MCF 10A (cell line): ENCODE results near the gene APH1A. TPM values are rescaled to one million over a fixed set of nuclear protein-coding genes. Genes with fewer than 3 reads are reported as not detected.

ENCODE experiments used
- BruUV-seq: library from RNA; stranded (reverse); fragments of 400-500 nt; replicated peaks from 2 replicates; lab custom pipeline; 2021; lab: Mats Ljungman, UMichigan
- CTCF ChIA-PET: fragments of 300-600 bp; sonication (Branson Sonifier 250); formaldehyde crosslinking; extraction: SDS; loops from one replicate; lab custom pipeline; 2021; ENCODE audit warnings: antibody characterized with exemption, inconsistent platforms; lab: Yijun Ruan, JAX
- POLR2A ChIA-PET: fragments of 300-600, 350-650 bp; sonication (Branson Sonifier 250); formaldehyde crosslinking; extraction: SDS; loops from one replicate; lab custom pipeline; 2020; ENCODE audit warnings: antibody characterized with exemption, inconsistent platforms; lab: Yijun Ruan, JAX
- DNase-seq: peaks from one replicate; pipeline ENCODE4 v3.0.0-alpha.2; 2018; ENCODE audit not compliant: unreplicated experiment
- H3K27ac Mint-ChIP-seq: one replicate; pipeline ENCODE4 v1.8.0; 2022; ENCODE audit warnings: mild to moderate bottlenecking, low read depth, mixed read lengths; ENCODE audit not compliant: unreplicated experiment
- H3K27me3 Mint-ChIP-seq: one replicate; pipeline ENCODE4 v1.8.0; 2022; ENCODE audit warnings: mixed read lengths; ENCODE audit not compliant: insufficient read depth, unreplicated experiment
- H3K36me3 Mint-ChIP-seq: one replicate; pipeline ENCODE4 v1.8.0; 2022; ENCODE audit warnings: mild to moderate bottlenecking, moderate library complexity, mixed read lengths; ENCODE audit not compliant: insufficient read depth, unreplicated experiment
- H3K4me1 Mint-ChIP-seq: one replicate; pipeline ENCODE4 v1.8.0; 2022; ENCODE audit warnings: mixed read lengths; ENCODE audit not compliant: insufficient read depth, unreplicated experiment
- H3K4me3 Mint-ChIP-seq: one replicate; pipeline ENCODE4 v1.8.0; 2022; ENCODE audit warnings: mild to moderate bottlenecking, moderate library complexity, mixed read lengths; ENCODE audit not compliant: unreplicated experiment
- H3K9me3 Mint-ChIP-seq: one replicate; pipeline ENCODE4 v1.8.0; 2022; ENCODE audit warnings: mixed read lengths; ENCODE audit not compliant: unreplicated experiment
- CTCF ChIP-seq: fragments of 200-600 bp; IDR thresholded peaks from one replicate; pipeline ENCODE4 v1.8.0; 2022; ENCODE audit warnings: antibody characterized with exemption, mild to moderate bottlenecking; ENCODE audit not compliant: unreplicated experiment
- intact Hi-C: fragments of 100-400 bp; cut with micrococcal nuclease; formaldehyde crosslinking; loops from 2 replicates; pipeline ENCODE4 v1.14.1; 2022
- total RNA-seq: library from RNA; stranded (reverse); gene quantifications from 2 replicates; pipeline ENCODE4 v1.2.3, GENCODE V29; 2022

The APH1A gene
- total RNA-seq, 1 experiment from 2014 or later: 123 TPM

- Mint-ChIP-seq H3K4me3 (no peak overlapping the region), H3K27ac (peak overlapping the region; percentile 11), H3K36me3 (peaks cover 33% of the 10 kb centered on the region), H3K4me1 (peaks cover 52% of the 10 kb centered on the region), H3K27me3 (no peaks in the 10 kb centered on the region), H3K9me3 (no peaks in the 10 kb centered on the region)
- CTCF ChIA-PET: interaction anchor here (0.6 to 12.7 kb wide), 5 partner anchors 17 to 1596 kb away, joined by 3 to 215 read pairs (median 3); partner anchors contain the start of gene CIART
- no TSS peak for BruUV-seq
- intact Hi-C loops: no loop called here
- POLR2A ChIA-PET: interaction anchor here (0.5 to 11.7 kb wide), 13 partner anchors 8 to 585 kb away, joined by 3 to 239 read pairs (median 4); partner anchors contain the start of genes ANP32E, C1orf54, CIART and RPRD2
- TF ChIP-seq CTCF: no peak
- DNase-seq: peak; percentile 44
Measured at GRCh38 chr1:150262388-150263320, 6.2 kb downstream of the APH1A start.

- Mint-ChIP-seq H3K27me3 (no peaks in the 10 kb centered on the region), H3K36me3 (peaks cover 32% of the 10 kb centered on the region), H3K27ac (no peak overlapping the region), H3K4me3 (no peak overlapping the region), H3K9me3 (no peaks in the 10 kb centered on the region), H3K4me1 (peaks cover 53% of the 10 kb centered on the region)
- CTCF ChIA-PET: interaction anchor here (0.6 to 12.7 kb wide), 5 partner anchors 10 to 723 kb away, joined by 3 to 215 read pairs (median 4); partner anchors contain the start of gene CIART
- BruUV-seq: no TSS peak
- TF ChIP-seq CTCF: no peak
- no peak for DNase-seq
- POLR2A ChIA-PET: interaction anchor here (0.6 to 11.7 kb wide), 9 partner anchors 8 to 332 kb away, joined by 3 to 239 read pairs (median 4); partner anchors contain the start of genes ANP32E, APH1A and CIART
- intact Hi-C loops: no loop called here
Measured at GRCh38 chr1:150261367-150261766, 7.4 kb downstream of the APH1A start.

GRCh38 chr1:150259758-150260669 lies 8.8 kb downstream of the APH1A start:
- H3K27me3 Mint-ChIP-seq: no peaks in the 10 kb centered on the region
- H3K4me1 Mint-ChIP-seq: peaks cover 66% of the 10 kb centered on the region
- ChIA-PET POLR2A (interaction anchor here (0.7 to 11.7 kb wide), 12 partner anchors 8 to 331 kb away, joined by 3 to 239 read pairs (median 6); partner anchors contain the start of genes ANP32E, APH1A, C1orf54 and CIART), CTCF (interaction anchor here (0.6 to 12.7 kb wide), 7 partner anchors 10 to 548 kb away, joined by 3 to 215 read pairs (median 4); partner anchors contain the start of genes APH1A, CIART and CTSK)
- H3K9me3 Mint-ChIP-seq: no peaks in the 10 kb centered on the region
- peaks cover 19% of the 10 kb centered on the region for H3K36me3 Mint-ChIP-seq
- peak overlapping the region; percentile 47 for H3K27ac Mint-ChIP-seq
- TF ChIP-seq CTCF: no peak
- intact Hi-C loops: loop anchor here (5.0 kb wide), 4 partner anchors 202 to 552 kb away; partner anchors contain the start of gene ADAMTSL4
- no TSS peak for BruUV-seq
- DNase-seq: peak; percentile 89
- peak overlapping the region; percentile 64 for H3K4me3 Mint-ChIP-seq
